Measurements from ENCODE around the gene AKAP8L.

GRCh38 chr19:15393963-15394362 is 24.8 kb downstream of the AKAP8L start:
- TF ChIP-seq CTCF (IDR thresholded peaks at IDR 0.05 in 2 of 3, conservative IDR thresholded peaks at IDR 0.05 in 1 of 3; ENCODE audit: insufficient read depth in 2 of 3, low read depth in 1 of 3, low read length in 3 of 3), result no peak
- TF ChIP-seq SIN3A (IDR thresholded peaks at IDR 0.05; ENCODE audit: borderline replicate concordance in 2 of 2, control insufficient read depth in 1 of 2, low read depth in 2 of 2, low read length in 2 of 2), result no peak
- no peak for TF ChIP-seq HBP1 (CRISPR knock-in tag; IDR thresholded peaks at IDR 0.05)
- TF ChIP-seq PHF8 (IDR thresholded peaks at IDR 0.05; ENCODE audit: borderline replicate concordance, low read length), result no peak
- no peak for TF ChIP-seq POLR3G (IDR thresholded peaks at IDR 0.05; ENCODE audit: extremely low read depth, insufficient read length, insufficient replicate concordance)
- TF ChIP-seq DNMT1 (IDR thresholded peaks at IDR 0.05), result no peak
- TF ChIP-seq EZH2 (IDR thresholded peaks at IDR 0.05; ENCODE audit: borderline replicate concordance, low read depth, low read length), result no peak
- no peak for TF ChIP-seq ZNF175 (CRISPR knock-in tag; IDR thresholded peaks at IDR 0.05; ENCODE audit: low read depth)
- TF ChIP-seq TAF1 (IDR thresholded peaks at IDR 0.05; ENCODE audit: control insufficient read depth, extremely low read depth, insufficient read depth, low read length, severe bottlenecking), result no peak
- TF ChIP-seq ZBTB49 (CRISPR knock-in tag; IDR thresholded peaks at IDR 0.05; ENCODE audit: borderline replicate concordance), result no peak
- no peak for TF ChIP-seq MBD1 (CRISPR knock-in tag; IDR thresholded peaks at IDR 0.05)
